ENCODE measurements around the gene CCDC57. TPM values are rescaled to one million over a fixed set of nuclear protein-coding genes. Genes with fewer than 3 reads are reported as not detected.
A peak's percentile ranks its signal among the peaks of the same experiment; 100 is the strongest.

Gene CCDC57
- total RNA-seq, 1 donor from 2014 or later, result 92.1 TPM

DNA sequence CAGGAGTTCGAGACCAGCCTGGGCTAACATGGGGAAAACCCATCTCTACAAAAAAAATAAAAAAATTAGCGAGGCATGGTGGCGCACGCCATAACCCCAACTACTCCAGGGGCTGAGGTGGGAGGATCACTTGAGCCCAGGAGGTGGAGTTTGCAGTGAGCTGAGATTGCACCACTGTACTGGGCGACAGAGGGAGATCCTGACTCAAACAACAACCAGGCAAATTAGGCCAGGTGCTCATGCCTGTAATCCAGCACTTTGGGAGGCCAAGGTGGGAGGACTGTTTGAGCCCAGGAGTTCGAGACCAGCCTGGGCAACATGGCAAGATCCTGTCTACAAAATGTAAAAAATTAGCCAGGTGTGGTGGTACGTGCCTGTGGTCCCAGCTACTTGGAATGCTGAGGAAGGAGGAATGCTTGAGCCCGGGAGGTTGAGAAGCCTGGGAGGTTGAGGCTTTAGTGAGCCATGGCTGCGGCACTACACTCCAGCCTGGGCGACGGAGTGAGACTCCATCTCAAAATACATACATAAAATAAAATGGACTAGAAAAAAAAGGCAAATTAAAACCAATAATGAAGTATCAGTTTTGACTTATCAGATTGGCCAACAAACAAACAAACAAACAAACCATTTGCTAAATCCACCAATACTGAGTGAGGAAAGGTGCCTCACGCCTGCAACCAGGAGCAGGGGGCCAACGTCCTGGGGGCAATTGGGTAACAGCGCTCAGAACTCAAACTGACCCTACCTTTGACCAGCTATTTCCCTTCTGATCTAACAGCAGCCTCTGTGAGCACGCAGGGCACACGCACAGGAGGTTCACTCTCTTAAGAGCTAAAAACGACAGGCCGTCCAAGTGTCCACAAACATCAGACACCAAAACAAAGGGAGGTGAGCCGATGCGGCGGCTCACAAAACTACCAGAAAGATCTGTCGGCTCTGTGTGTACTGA is 95.2 kb downstream of the CCDC57 start:
- peak overlapping the region; percentile 17 for H3K27ac Mint-ChIP-seq
- TF ChIP-seq, protein P1, sequence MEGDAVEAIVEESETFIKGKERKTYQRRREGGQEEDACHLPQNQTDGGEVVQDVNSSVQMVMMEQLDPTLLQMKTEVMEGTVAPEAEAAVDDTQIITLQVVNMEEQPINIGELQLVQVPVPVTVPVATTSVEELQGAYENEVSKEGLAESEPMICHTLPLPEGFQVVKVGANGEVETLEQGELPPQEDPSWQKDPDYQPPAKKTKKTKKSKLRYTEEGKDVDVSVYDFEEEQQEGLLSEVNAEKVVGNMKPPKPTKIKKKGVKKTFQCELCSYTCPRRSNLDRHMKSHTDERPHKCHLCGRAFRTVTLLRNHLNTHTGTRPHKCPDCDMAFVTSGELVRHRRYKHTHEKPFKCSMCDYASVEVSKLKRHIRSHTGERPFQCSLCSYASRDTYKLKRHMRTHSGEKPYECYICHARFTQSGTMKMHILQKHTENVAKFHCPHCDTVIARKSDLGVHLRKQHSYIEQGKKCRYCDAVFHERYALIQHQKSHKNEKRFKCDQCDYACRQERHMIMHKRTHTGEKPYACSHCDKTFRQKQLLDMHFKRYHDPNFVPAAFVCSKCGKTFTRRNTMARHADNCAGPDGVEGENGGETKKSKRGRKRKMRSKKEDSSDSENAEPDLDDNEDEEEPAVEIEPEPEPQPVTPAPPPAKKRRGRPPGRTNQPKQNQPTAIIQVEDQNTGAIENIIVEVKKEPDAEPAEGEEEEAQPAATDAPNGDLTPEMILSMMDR (IDR thresholded peaks at IDR 0.05; ENCODE audit: unreplicated experiment), result no peak
- DNase-seq (ENCODE audit: low spot score in 2 of 2, unreplicated experiment in 2 of 2), result no peak
- no peaks in the 10 kb centered on the region for H3K27me3 Mint-ChIP-seq (ENCODE audit: low read depth)
- H3K4me1 Mint-ChIP-seq, result peaks cover 28% of the 10 kb centered on the region
- no peak overlapping the region for H3K4me3 Mint-ChIP-seq
- no peaks in the 10 kb centered on the region for H3K9me3 Mint-ChIP-seq
- H3K36me3 Mint-ChIP-seq, result peaks cover 3% of the 10 kb centered on the region

DNA sequence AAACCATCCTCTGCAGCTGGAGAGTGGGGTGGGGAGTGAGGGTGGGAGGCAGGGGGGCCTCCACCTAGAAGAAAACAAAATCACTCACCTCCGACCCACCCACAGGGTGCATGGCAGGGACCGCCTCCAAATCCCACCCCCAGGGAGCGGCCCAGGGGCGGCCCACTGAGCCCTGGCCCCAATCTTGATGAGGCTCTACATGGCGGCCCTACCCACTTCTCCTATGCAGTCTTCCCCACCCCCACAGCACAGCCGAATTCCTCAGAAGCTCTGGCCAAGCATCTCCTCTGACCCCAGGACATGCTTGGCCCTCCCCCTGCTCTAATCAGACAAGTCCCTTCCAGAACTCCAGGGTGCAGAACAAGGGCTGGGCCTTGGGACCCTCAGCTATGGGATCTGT is 96.4 kb downstream of the CCDC57 start:
- Mint-ChIP-seq H3K4me1 (peaks cover 23% of the 10 kb centered on the region), H3K36me3 (peaks cover 5% of the 10 kb centered on the region), H3K27me3 (ENCODE audit: low read depth) (no peaks in the 10 kb centered on the region), H3K27ac (no peak overlapping the region), H3K9me3 (no peaks in the 10 kb centered on the region), H3K4me3 (no peak overlapping the region)
- DNase-seq (ENCODE audit: low spot score in 2 of 2, unreplicated experiment in 2 of 2), result no peak
- TF ChIP-seq, protein P1 (IDR thresholded peaks at IDR 0.05; ENCODE audit: unreplicated experiment), result no peak

DNA sequence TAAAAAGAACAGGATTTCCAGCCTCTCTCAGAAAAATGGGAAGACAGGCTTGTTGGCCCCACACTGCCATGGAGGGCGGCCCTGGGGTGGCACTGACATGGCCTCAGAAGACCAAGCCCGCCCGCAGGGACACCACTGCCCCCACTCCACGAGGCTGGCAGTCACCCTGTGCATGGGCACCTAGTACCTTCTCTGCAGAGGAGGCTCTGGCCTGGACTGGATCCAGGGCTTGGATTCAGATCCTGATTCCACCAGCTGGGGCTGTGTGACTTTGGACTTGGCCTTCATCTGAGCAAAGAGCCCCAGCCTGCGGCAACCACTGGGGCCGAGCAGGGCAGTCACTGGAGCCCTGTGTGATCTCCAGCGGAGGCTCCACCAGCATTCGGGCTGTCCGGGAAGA is 97.8 kb downstream of the CCDC57 start:
- Mint-ChIP-seq H3K27ac (no peak overlapping the region), H3K4me1 (peaks cover 22% of the 10 kb centered on the region), H3K36me3 (peaks cover 5% of the 10 kb centered on the region), H3K27me3 (ENCODE audit: low read depth) (no peaks in the 10 kb centered on the region), H3K4me3 (no peak overlapping the region), H3K9me3 (no peaks in the 10 kb centered on the region)
- TF ChIP-seq, protein P1 (IDR thresholded peaks at IDR 0.05; ENCODE audit: unreplicated experiment), result no peak
- no peak for DNase-seq (ENCODE audit: low spot score in 2 of 2, unreplicated experiment in 2 of 2)

DNA sequence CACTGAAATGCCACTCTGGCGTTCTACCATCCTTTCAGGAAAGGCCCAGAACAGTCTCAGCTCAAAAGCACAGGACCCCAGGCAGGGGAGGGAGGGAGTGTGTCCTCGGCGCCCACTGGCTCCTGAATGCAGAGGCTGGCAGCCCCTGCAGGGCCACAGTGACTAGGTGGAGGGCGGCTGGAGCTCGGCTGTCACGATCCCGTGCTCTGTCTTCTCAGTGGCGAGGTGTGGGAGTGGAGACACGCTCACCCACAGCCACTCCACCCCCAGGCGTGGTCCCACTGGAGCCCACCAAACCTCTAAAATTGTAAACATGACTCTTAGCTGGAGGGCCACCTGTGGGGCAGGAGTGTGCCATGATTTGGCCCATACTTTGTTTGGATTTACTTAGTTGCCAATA is 98.2 kb downstream of the CCDC57 start:
- peaks cover 5% of the 10 kb centered on the region for H3K36me3 Mint-ChIP-seq
- TF ChIP-seq, protein P1 (IDR thresholded peaks at IDR 0.05; ENCODE audit: unreplicated experiment), result no peak

DNA sequence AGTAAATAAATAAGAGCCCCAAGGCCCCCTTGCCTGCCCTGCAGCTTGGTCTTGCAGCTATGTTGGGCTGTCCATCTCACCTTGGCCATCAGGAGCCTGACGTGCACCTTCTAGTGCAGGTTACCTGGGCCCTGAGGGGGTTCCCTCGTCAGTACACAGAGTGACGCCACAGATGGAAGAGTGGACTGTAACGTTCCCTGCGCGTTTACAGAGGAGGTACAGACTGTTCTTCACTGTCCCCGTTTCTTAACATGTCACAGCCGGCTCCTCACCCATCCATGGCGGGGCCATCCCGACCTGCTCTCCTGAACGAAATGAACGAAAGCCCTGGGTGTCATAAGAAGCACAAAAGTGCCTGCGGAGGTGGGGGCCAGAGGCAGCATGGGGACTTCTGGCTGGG is 98.7 kb downstream of the CCDC57 start:
- H3K9me3 Mint-ChIP-seq, result no peaks in the 10 kb centered on the region
- peaks cover 5% of the 10 kb centered on the region for H3K36me3 Mint-ChIP-seq
- peaks cover 13% of the 10 kb centered on the region for H3K4me1 Mint-ChIP-seq
- no peak overlapping the region for H3K4me3 Mint-ChIP-seq
- H3K27ac Mint-ChIP-seq, result no peak overlapping the region
- DNase-seq (ENCODE audit: low spot score in 2 of 2, unreplicated experiment in 2 of 2), result no peak
- no peaks in the 10 kb centered on the region for H3K27me3 Mint-ChIP-seq (ENCODE audit: low read depth)
- TF ChIP-seq, protein P1 (IDR thresholded peaks at IDR 0.05; ENCODE audit: unreplicated experiment), result no peak

More for the DNA sequence above, 98.2 kb downstream of the CCDC57 start:
- Mint-ChIP-seq H3K4me3 (no peak overlapping the region), H3K27ac (no peak overlapping the region), H3K27me3 (ENCODE audit: low read depth) (no peaks in the 10 kb centered on the region), H3K4me1 (peaks cover 18% of the 10 kb centered on the region), H3K9me3 (no peaks in the 10 kb centered on the region)
- no peak for DNase-seq (ENCODE audit: low spot score in 2 of 2, unreplicated experiment in 2 of 2)
